K562 (cell line): ENCODE results near the gene GSDME. TPM values are rescaled to one million over a fixed set of nuclear protein-coding genes. Genes with fewer than 3 reads are reported as not detected.

Experiments used
- ATF7 ChIP-seq: fragments of 450-650 bp; IDR thresholded peaks from 2 replicates; pipeline ENCODE4 v1.7.1; 2014; ENCODE audit warnings: mild to moderate bottlenecking, moderate library complexity
- CXXC5 ChIP-seq: fragments of 250-450 bp; sonication (Bioruptor Pico); IDR thresholded peaks from 2 replicates; pipeline ENCODE4 v1.8.0; 2022; ENCODE audit warnings: inconsistent platforms, mild to moderate bottlenecking, moderate library complexity
- EP400 ChIP-seq: fragments of 450-650 bp; IDR thresholded peaks from 2 replicates; pipeline ENCODE4 v1.6.1; 2017; ENCODE audit warnings: antibody characterized with exemption, mild to moderate bottlenecking, moderate library complexity
- FOSL1 ChIP-seq: fragments of 200-800 bp; sonication (Bioruptor generic); conservative IDR thresholded peaks from 2 replicates; pipeline ENCODE4 v1.6.1; 2016; ENCODE audit warnings: missing genetic modification characterization, missing compliant biosample characterization
- GATA2 ChIP-seq: sonication (generic); formaldehyde crosslinking; IDR thresholded peaks from 2 replicates; pipeline ENCODE4 v1.4.0; 2020; ENCODE audit warnings: mild to moderate bottlenecking, missing genetic modification reagents
- GTF2A2 ChIP-seq: IDR thresholded peaks from 2 replicates; pipeline ENCODE4 v1.6.1; 2016; ENCODE audit warnings: mild to moderate bottlenecking, missing genetic modification characterization, missing compliant biosample characterization
- MTA1 ChIP-seq: fragments of 450-650 bp; IDR thresholded peaks from 2 replicates; pipeline ENCODE4 v1.6.1; 2017; ENCODE audit warnings: borderline replicate concordance
- POLR2H ChIP-seq: IDR thresholded peaks from 2 replicates; pipeline ENCODE4 v1.6.1; 2016; ENCODE audit warnings: missing genetic modification characterization, low read depth, mild to moderate bottlenecking, control low read depth, missing compliant biosample characterization, moderate library complexity
- SMARCB1 ChIP-seq: IDR thresholded peaks from 2 replicates; pipeline ENCODE4 v1.6.1; 2011; ENCODE audit warnings: improper control_type of control experiment, low read depth; ENCODE audit not compliant: insufficient read length
- SMARCC2 ChIP-seq: fragments of 450-650 bp; IDR thresholded peaks from 2 replicates; pipeline ENCODE4 v1.6.1; 2017; ENCODE audit warnings: antibody characterized with exemption, moderate library complexity, mild to moderate bottlenecking, low read depth
- TFAM ChIP-seq: fragments of 250-450 bp; sonication (Bioruptor Pico); conservative IDR thresholded peaks from 2 replicates; pipeline ENCODE4 v1.5.0; 2021; ENCODE audit warnings: mild to moderate bottlenecking, moderate library complexity
- TRIM24 ChIP-seq, 2 experiments: fragments of 450-650 bp; IDR thresholded peaks; 2 replicates each; pipeline ENCODE4 v1.6.1; 2016
- ZKSCAN1 ChIP-seq: fragments of 150-350 bp; IDR thresholded peaks from 2 replicates; pipeline ENCODE4 v1.6.1; 2016; ENCODE audit warnings: low read depth, low read length
- ZNF175 ChIP-seq: fragments of 200-800 bp; sonication (Bioruptor generic); IDR thresholded peaks from 2 replicates; pipeline ENCODE4 v1.6.1; 2016; ENCODE audit warnings: low read depth, mild to moderate bottlenecking, missing genetic modification characterization, missing compliant biosample characterization
- polyA plus RNA-seq, 8 experiments: library from polyadenylated mRNA; depleted of rRNA in 4 of 8; stranded (reverse) in 5 of 8; unstranded in 3 of 8; fragments of >200 nt; fragmentation: Nextera tagmentation in 2 of 8; fragmentation: Illumina TruSeq in 1 of 8; extraction: Ambion mirVana in 2 of 8; extraction: Trizol in 1 of 8; gene quantifications; 2 replicates each; pipeline versions ENCODE4 v1.2.1 to v1.2.3, GENCODE V29; 2011 to 2014; ENCODE audit warnings: inconsistent platforms in 1 of 8, missing spikeins in 1 of 8
- total RNA-seq, 7 experiments: library from RNA; depleted of rRNA in 6 of 7; stranded (reverse); fragments of >200 nt in 6 of 7; fragmentation: Illumina TruSeq in 2 of 7; extraction: Trizol in 2 of 7; gene quantifications; 2 replicates each; pipeline versions ENCODE4 v1.2.1 to v1.2.3, GENCODE V29; 2011 to 2021; ENCODE audit warnings: low replicate concordance in 1 of 7
- TF ChIP-seq, protein P1 (sequence below): fragments of 250-450 bp; sonication (Bioruptor Pico); IDR thresholded peaks from 2 replicates; pipeline ENCODE4 v1.4.0; 2020; ENCODE audit warnings: mild to moderate bottlenecking, moderate library complexity
- TF ChIP-seq, protein P2 (sequence below), 2 experiments: IDR thresholded peaks in 1 of 2; conservative IDR thresholded peaks in 1 of 2; 2 replicates each; pipeline ENCODE4 v1.6.1; 2016; ENCODE audit warnings: low read depth in 2 of 2, mild to moderate bottlenecking in 1 of 2, missing compliant biosample characterization in 1 of 2, missing genetic modification characterization in 1 of 2, moderate library complexity in 1 of 2
- TF ChIP-seq, protein P3 (sequence below): fragments of 450-650 bp; IDR thresholded peaks from 2 replicates; pipeline ENCODE4 v1.6.1; 2016
- TF ChIP-seq, protein P4 (sequence below): sonication (generic); formaldehyde crosslinking; IDR thresholded peaks from 2 replicates; pipeline ENCODE4 v1.8.0; 2022; ENCODE audit warnings: mild to moderate bottlenecking, missing genetic modification reagents, borderline replicate concordance

GSDME gene
- total and polyA plus RNA-seq, 9 of the 15 experiments (the other 6 are each of a cell fraction or from before 2014, with no cell fraction given), result 0.37 to 1.9 (median 0.62) TPM

DNA sequence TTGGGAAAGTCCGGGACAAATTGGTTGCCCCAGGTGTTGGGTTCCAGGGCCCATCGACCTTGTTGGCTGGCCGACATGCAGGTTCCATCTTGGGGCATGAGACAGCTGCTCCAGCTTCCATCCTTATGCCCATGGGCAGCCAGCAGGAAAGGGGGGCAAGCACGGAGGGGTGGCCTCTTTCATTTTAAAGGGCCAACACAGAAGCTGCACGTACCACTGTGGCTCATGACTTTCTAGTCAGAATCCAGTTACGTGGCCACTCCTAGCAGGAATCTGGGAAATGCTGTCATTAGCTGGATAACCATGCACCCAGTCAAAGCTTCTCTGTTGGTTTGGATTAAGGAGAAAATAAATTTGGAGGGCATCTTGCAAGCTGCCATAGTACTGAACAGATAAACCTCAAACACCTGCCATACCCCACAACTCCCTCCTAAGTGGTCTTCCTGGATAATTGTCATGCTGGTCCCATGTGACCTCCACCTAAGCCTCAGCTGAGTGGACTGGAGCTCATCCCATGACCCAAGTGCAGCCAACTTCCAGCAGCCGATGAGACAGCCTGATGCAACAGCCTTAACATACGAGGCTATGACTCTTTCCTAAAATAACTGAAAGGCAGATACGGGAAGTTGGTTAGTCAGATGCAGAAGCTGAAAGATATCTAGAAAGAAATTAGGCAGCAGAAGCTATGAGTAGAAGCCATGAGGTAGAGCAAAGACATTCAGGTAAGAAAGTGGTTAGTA is 21.4 kb upstream of the GSDME start (continued):
- TF ChIP-seq EP400 (peak; percentile 74), TFAM (CRISPR knock-in tag) (no peak), FOSL1 (tag) (peak; percentile 87), POLR2H (tag) (peak; percentile 88), GATA2 (CRISPR knock-in tag) (0 out of 2 replicates have a peak, but pooled peaks have one; percentile 19), ZKSCAN1 (no peak), MTA1 (peak; percentile 37; the same call in 1 of the 2 replicates), SMARCB1 (no peak), ATF7 (peak; percentile 89), TRIM24 (IDR thresholded peaks at IDR 0.05) (peak; percentile 83 to 86; a peak in 2 of 4 replicates), CXXC5 (CRISPR knock-in tag) (peak; percentile 76), GTF2A2 (tag) (peak; percentile 90), ZNF175 (CRISPR knock-in tag) (peak; percentile 98), SMARCC2 (no peak)
- TF ChIP-seq, protein P1, sequence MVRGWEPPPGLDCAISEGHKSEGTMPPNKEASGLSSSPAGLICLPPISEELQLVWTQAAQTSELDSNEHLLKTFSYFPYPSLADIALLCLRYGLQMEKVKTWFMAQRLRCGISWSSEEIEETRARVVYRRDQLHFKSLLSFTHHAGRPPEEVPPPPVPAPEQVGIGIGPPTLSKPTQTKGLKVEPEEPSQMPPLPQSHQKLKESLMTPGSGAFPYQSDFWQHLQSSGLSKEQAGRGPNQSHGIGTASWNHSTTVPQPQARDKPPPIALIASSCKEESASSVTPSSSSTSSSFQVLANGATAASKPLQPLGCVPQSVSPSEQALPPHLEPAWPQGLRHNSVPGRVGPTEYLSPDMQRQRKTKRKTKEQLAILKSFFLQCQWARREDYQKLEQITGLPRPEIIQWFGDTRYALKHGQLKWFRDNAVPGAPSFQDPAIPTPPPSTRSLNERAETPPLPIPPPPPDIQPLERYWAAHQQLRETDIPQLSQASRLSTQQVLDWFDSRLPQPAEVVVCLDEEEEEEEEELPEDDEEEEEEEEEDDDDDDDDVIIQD (CRISPR knock-in tag), result peak; percentile 9; the same call in 1 of the 2 replicates
- TF ChIP-seq, protein P2, sequence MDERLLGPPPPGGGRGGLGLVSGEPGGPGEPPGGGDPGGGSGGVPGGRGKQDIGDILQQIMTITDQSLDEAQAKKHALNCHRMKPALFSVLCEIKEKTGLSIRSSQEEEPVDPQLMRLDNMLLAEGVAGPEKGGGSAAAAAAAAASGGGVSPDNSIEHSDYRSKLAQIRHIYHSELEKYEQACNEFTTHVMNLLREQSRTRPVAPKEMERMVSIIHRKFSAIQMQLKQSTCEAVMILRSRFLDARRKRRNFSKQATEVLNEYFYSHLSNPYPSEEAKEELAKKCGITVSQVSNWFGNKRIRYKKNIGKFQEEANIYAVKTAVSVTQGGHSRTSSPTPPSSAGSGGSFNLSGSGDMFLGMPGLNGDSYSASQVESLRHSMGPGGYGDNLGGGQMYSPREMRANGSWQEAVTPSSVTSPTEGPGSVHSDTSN (CRISPR knock-in tag; IDR thresholded peaks at IDR 0.05; ENCODE audit: low read depth), result no peak
- TF ChIP-seq, protein P2 (tag; conservative IDR thresholded peaks at IDR 0.05; ENCODE audit: low read depth), result 0 out of 2 replicates have a peak, but pooled peaks have one; percentile 10
- TF ChIP-seq, protein P3, sequence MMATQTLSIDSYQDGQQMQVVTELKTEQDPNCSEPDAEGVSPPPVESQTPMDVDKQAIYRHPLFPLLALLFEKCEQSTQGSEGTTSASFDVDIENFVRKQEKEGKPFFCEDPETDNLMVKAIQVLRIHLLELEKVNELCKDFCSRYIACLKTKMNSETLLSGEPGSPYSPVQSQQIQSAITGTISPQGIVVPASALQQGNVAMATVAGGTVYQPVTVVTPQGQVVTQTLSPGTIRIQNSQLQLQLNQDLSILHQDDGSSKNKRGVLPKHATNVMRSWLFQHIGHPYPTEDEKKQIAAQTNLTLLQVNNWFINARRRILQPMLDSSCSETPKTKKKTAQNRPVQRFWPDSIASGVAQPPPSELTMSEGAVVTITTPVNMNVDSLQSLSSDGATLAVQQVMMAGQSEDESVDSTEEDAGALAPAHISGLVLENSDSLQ, result peak; percentile 37; the same call in 1 of the 2 replicates
- TF ChIP-seq, protein P4, sequence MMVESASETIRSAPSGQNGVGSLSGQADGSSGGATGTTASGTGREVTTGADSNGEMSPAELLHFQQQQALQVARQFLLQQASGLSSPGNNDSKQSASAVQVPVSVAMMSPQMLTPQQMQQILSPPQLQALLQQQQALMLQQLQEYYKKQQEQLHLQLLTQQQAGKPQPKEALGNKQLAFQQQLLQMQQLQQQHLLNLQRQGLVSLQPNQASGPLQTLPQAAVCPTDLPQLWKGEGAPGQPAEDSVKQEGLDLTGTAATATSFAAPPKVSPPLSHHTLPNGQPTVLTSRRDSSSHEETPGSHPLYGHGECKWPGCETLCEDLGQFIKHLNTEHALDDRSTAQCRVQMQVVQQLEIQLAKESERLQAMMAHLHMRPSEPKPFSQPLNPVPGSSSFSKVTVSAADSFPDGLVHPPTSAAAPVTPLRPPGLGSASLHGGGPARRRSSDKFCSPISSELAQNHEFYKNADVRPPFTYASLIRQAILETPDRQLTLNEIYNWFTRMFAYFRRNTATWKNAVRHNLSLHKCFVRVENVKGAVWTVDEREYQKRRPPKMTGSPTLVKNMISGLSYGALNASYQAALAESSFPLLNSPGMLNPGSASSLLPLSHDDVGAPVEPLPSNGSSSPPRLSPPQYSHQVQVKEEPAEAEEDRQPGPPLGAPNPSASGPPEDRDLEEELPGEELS (CRISPR knock-in tag), result no peak
